SK-N-SH treated with all-trans-retinoic acid at 6 μM for 48 hours (cell line): Measurements from ENCODE around the gene TEDC2.

Experiments used
- ARNTL ChIP-seq: fragments of 450-650 bp; formaldehyde crosslinking; IDR thresholded peaks from 2 replicates; pipeline ENCODE4 v1.5.0; 2020; ENCODE audit warnings: low read depth, mild to moderate bottlenecking, moderate library complexity, borderline replicate concordance
- ZFP3 ChIP-seq: fragments of 250-450 bp; sonication (Bioruptor Pico); IDR thresholded peaks from 2 replicates; pipeline ENCODE4 v1.5.0; 2020; ENCODE audit warnings: mild to moderate bottlenecking, moderate library complexity
- TF ChIP-seq, protein P1 (sequence below): fragments of 250-450 bp; sonication (Bioruptor Pico); IDR thresholded peaks from 2 replicates; pipeline ENCODE4 v1.8.0; 2021; ENCODE audit warnings: low read depth, mild to moderate bottlenecking, moderate library complexity, borderline replicate concordance

DNA sequence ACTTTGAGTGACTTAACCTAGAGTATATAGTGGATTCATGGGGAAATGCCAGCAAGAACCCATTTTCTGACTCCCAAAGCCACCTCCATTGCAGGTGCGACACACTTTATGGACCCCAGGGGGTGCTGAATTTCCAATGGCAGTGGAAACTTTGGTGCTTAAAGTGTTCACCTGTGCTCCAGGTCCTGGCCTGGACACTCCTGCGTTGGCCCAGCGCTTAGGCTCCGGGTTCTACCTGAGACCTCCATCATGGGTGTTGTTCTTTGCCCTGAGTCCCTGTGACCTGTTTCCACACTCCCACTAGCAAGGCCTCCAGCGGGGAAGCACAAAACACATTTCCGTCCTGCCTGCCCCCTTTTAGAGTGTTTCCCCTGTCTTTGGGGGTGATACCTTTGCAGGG is 27.6 kb upstream of the TEDC2 start:
- no peak for TF ChIP-seq ZFP3 (CRISPR knock-in tag)
- no peak for TF ChIP-seq ARNTL (CRISPR knock-in tag)
- TF ChIP-seq, protein P1, sequence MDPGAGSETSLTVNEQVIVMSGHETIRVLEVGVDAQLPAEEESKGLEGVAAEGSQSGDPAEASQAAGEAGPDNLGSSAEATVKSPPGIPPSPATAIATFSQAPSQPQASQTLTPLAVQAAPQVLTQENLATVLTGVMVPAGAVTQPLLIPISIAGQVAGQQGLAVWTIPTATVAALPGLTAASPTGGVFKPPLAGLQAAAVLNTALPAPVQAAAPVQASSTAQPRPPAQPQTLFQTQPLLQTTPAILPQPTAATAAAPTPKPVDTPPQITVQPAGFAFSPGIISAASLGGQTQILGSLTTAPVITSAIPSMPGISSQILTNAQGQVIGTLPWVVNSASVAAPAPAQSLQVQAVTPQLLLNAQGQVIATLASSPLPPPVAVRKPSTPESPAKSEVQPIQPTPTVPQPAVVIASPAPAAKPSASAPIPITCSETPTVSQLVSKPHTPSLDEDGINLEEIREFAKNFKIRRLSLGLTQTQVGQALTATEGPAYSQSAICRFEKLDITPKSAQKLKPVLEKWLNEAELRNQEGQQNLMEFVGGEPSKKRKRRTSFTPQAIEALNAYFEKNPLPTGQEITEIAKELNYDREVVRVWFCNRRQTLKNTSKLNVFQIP (CRISPR knock-in tag): no peak
